ENCODE data around the gene CDK5. TPM values are rescaled to one million over a fixed set of nuclear protein-coding genes. Genes with fewer than 3 reads are reported as not detected.

Gene CDK5
- total and polyA plus RNA-seq, 9 of the 15 experiments (the other 6 are each of a cell fraction or from before 2014, with no cell fraction given) = 3.2 to 38.0 (median 27.5) TPM

GRCh38 chr7:151010307-151011096 lies 47.2 kb downstream of the CDK5 start (continued):
- TF ChIP-seq TAF15 (IDR thresholded peaks at IDR 0.05; ENCODE audit: low read depth, low read length) (no peak), IRF1 (CRISPR knock-in tag; IDR thresholded peaks at IDR 0.05; ENCODE audit: borderline replicate concordance) (no peak), STAT5B (CRISPR knock-in tag; IDR thresholded peaks at IDR 0.05) (no peak), ARID3B (CRISPR knock-in tag; IDR thresholded peaks at IDR 0.05; ENCODE audit: borderline replicate concordance) (no peak), MITF (IDR thresholded peaks at IDR 0.05) (no peak), PATZ1 (CRISPR knock-in tag; IDR thresholded peaks at IDR 0.05; ENCODE audit: borderline replicate concordance) (no peak; the same call in 1 of the 2 replicates), ZKSCAN1 (IDR thresholded peaks at IDR 0.05; ENCODE audit: low read depth, low read length) (no peak), THAP7 (CRISPR knock-in tag; IDR thresholded peaks at IDR 0.05) (no peak), TFAP4 (CRISPR knock-in tag; IDR thresholded peaks at IDR 0.05; ENCODE audit: borderline replicate concordance) (peak; percentile 75), YBX1 (IDR thresholded peaks at IDR 0.05) (no peak), DIDO1 (tag; IDR thresholded peaks at IDR 0.05; ENCODE audit: low read depth) (no peak), ETV1 (tag; conservative IDR thresholded peaks at IDR 0.05; ENCODE audit: low read depth) (no peak), HDAC2 (IDR thresholded peaks at IDR 0.05) (0 out of 2 replicates have a peak, but pooled peaks have one; percentile 50), EP400 (IDR thresholded peaks at IDR 0.05) (peak; percentile 84), ATF4 (CRISPR knock-in tag; IDR thresholded peaks at IDR 0.05) (peak; percentile 16; the same call in 1 of the 2 replicates), ZEB2 (IDR thresholded peaks at IDR 0.05) (no peak), ZNF282 (CRISPR knock-in tag; IDR thresholded peaks at IDR 0.05) (no peak), ZNF217 (CRISPR knock-in tag; IDR thresholded peaks at IDR 0.05) (no peak), NFXL1 (CRISPR knock-in tag; IDR thresholded peaks at IDR 0.05) (0 out of 2 replicates have a peak, but pooled peaks have one; percentile 16)

Measured in K562 (cell line).